ENCODE measurements around the gene B3GAT1.

DNA sequence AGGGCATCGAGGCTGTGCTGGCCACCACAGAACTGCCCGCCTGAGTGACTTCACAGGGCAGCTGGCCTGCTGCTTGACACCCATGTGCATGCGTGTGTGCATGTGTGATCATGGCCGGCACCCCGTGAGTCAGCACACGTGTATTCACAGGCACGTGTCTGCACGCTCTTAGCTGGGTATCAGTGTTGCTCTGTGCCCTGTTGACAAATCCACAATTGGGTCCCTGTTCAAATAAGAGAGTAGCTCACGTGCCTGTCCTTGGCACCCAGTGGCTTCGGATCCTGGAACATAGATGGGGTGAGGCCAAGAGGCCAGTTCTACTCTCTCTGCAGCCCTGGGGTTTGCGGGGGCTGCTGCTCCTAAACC is 14.0 kb downstream of the B3GAT1 start:
- TF ChIP-seq POLR2AphosphoS5 (IDR thresholded peaks at IDR 0.05; ENCODE audit: low read depth, low read length) (no peak), JUND (IDR thresholded peaks at IDR 0.05) (no peak), YY1 (IDR thresholded peaks at IDR 0.05; ENCODE audit: extremely low read depth, insufficient replicate concordance, low read depth, low read length) (no peak), REST (IDR thresholded peaks at IDR 0.05; ENCODE audit: low read depth) (no peak), EGR1 (IDR thresholded peaks at IDR 0.05; ENCODE audit: low read depth) (no peak), ZFX (IDR thresholded peaks at IDR 0.05) (no peak), POLR2A (IDR thresholded peaks at IDR 0.05; ENCODE audit: borderline replicate concordance, extremely low read depth, insufficient read depth, insufficient read length) (no peak), EZH2 (IDR thresholded peaks at IDR 0.05) (no peak), SRF (IDR thresholded peaks at IDR 0.05; ENCODE audit: low read depth) (no peak), EZH2phosphoT487 (IDR thresholded peaks at IDR 0.05; ENCODE audit: borderline replicate concordance) (no peak)
- TF ChIP-seq, protein P1, sequence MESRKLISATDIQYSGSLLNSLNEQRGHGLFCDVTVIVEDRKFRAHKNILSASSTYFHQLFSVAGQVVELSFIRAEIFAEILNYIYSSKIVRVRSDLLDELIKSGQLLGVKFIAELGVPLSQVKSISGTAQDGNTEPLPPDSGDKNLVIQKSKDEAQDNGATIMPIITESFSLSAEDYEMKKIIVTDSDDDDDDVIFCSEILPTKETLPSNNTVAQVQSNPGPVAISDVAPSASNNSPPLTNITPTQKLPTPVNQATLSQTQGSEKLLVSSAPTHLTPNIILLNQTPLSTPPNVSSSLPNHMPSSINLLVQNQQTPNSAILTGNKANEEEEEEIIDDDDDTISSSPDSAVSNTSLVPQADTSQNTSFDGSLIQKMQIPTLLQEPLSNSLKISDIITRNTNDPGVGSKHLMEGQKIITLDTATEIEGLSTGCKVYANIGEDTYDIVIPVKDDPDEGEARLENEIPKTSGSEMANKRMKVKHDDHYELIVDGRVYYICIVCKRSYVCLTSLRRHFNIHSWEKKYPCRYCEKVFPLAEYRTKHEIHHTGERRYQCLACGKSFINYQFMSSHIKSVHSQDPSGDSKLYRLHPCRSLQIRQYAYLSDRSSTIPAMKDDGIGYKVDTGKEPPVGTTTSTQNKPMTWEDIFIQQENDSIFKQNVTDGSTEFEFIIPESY (IDR thresholded peaks at IDR 0.05; ENCODE audit: extremely low read depth, insufficient replicate concordance, low read length): no peak
- TF ChIP-seq, protein P2, sequence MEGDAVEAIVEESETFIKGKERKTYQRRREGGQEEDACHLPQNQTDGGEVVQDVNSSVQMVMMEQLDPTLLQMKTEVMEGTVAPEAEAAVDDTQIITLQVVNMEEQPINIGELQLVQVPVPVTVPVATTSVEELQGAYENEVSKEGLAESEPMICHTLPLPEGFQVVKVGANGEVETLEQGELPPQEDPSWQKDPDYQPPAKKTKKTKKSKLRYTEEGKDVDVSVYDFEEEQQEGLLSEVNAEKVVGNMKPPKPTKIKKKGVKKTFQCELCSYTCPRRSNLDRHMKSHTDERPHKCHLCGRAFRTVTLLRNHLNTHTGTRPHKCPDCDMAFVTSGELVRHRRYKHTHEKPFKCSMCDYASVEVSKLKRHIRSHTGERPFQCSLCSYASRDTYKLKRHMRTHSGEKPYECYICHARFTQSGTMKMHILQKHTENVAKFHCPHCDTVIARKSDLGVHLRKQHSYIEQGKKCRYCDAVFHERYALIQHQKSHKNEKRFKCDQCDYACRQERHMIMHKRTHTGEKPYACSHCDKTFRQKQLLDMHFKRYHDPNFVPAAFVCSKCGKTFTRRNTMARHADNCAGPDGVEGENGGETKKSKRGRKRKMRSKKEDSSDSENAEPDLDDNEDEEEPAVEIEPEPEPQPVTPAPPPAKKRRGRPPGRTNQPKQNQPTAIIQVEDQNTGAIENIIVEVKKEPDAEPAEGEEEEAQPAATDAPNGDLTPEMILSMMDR (IDR thresholded peaks at IDR 0.05 in 2 of 3, conservative IDR thresholded peaks at IDR 0.05 in 1 of 3; ENCODE audit: borderline replicate concordance in 1 of 3, insufficient read depth in 1 of 3, low read depth in 2 of 3, low read length in 2 of 3): no peak

Data from HCT116 (cell line).